ENCODE measurements around the gene STXBP5. TPM values are rescaled to one million over a fixed set of nuclear protein-coding genes. Genes with fewer than 3 reads are reported as not detected.

The STXBP5 gene
- total RNA-seq, 6 experiments from 2014 or later = 29.5 to 36.2 (median 32.1) TPM

DNA sequence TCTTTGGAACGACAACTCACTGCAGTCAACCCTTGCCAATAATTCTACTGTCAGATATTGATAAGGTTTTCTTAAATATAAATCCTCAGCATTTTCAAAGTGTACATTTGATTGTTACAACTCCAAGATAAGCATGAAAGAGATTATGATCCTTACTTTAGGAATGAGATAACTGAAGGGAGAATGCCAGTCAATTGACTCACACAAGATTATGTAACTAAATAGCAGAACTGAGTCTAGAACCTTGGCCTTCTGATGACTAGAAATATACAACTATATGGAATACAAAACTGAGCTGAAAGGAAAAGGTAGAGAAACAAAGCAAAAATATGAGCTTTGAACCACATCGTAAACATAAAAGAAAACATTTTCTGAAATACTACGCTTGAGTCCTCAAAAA is 26.9 kb upstream of the STXBP5 start:
- TF ChIP-seq, protein P1, sequence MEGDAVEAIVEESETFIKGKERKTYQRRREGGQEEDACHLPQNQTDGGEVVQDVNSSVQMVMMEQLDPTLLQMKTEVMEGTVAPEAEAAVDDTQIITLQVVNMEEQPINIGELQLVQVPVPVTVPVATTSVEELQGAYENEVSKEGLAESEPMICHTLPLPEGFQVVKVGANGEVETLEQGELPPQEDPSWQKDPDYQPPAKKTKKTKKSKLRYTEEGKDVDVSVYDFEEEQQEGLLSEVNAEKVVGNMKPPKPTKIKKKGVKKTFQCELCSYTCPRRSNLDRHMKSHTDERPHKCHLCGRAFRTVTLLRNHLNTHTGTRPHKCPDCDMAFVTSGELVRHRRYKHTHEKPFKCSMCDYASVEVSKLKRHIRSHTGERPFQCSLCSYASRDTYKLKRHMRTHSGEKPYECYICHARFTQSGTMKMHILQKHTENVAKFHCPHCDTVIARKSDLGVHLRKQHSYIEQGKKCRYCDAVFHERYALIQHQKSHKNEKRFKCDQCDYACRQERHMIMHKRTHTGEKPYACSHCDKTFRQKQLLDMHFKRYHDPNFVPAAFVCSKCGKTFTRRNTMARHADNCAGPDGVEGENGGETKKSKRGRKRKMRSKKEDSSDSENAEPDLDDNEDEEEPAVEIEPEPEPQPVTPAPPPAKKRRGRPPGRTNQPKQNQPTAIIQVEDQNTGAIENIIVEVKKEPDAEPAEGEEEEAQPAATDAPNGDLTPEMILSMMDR (IDR thresholded peaks at IDR 0.05) = no peak
- Mint-ChIP-seq H3K27ac (no peak overlapping the region), H3K4me3 (no peak overlapping the region), H3K4me1 (ENCODE audit: low read depth) (peaks cover 50% of the 10 kb centered on the region), H3K36me3 (ENCODE audit: low read depth) (no peaks in the 10 kb centered on the region), H3K9me3 (no peaks in the 10 kb centered on the region), H3K27me3 (ENCODE audit: insufficient read depth) (no peaks in the 10 kb centered on the region; the same call in 1 of the 2 replicates)
- peak; percentile 16 for DNase-seq

DNA sequence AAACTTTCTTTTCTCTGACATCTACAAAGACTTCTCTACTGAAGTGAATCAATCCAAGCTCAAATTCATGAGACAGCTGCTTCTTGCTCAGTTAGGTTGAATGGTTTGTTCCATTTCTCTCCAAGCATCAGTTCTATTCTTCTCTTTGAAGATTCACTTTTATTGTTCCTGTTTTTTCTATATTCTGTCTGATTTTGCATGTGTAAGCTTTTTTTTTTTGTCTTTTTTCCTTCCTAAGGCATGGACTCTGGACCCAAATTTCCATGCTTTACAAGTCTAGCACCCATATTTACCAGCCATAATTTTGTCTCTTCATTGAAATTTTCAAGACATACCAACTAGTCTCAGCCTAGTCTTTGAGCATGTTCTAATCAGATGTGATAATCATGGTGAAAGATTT is 25.9 kb upstream of the STXBP5 start:
- no peak overlapping the region for H3K27ac Mint-ChIP-seq
- H3K9me3 Mint-ChIP-seq = no peaks in the 10 kb centered on the region
- DNase-seq = no peak
- H3K4me3 Mint-ChIP-seq = no peak overlapping the region
- TF ChIP-seq, protein P1 (IDR thresholded peaks at IDR 0.05) = no peak
- H3K4me1 Mint-ChIP-seq (ENCODE audit: low read depth) = peaks cover 39% of the 10 kb centered on the region
- no peaks in the 10 kb centered on the region for H3K36me3 Mint-ChIP-seq (ENCODE audit: low read depth)
- H3K27me3 Mint-ChIP-seq (ENCODE audit: insufficient read depth) = no peaks in the 10 kb centered on the region; the same call in 1 of the 2 replicates

DNA sequence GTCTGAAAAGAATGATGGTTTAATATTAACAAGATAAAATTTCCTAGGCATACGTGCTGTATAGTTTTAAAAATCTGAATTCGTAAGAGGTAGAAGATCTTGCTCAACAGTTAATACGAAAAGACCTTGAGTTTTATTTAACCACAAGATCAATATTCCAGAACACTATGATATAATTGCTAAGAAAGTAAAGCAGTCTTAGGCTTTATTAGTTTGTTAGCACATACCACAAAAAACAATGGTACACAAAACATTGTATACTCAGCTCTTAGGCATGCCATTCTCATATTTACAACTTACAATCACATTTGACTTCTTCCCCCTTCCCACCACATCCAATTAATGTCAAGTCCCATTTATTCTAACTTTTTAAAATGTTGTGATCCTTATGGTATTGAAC is 24.4 kb upstream of the STXBP5 start:
- Mint-ChIP-seq H3K27ac (no peak overlapping the region), H3K4me3 (no peak overlapping the region), H3K9me3 (no peaks in the 10 kb centered on the region), H3K4me1 (ENCODE audit: low read depth) (peaks cover 28% of the 10 kb centered on the region), H3K27me3 (ENCODE audit: insufficient read depth) (no peaks in the 10 kb centered on the region; the same call in 1 of the 2 replicates), H3K36me3 (ENCODE audit: low read depth) (no peaks in the 10 kb centered on the region)
- TF ChIP-seq, protein P1 (IDR thresholded peaks at IDR 0.05) = no peak
- DNase-seq = no peak

DNA sequence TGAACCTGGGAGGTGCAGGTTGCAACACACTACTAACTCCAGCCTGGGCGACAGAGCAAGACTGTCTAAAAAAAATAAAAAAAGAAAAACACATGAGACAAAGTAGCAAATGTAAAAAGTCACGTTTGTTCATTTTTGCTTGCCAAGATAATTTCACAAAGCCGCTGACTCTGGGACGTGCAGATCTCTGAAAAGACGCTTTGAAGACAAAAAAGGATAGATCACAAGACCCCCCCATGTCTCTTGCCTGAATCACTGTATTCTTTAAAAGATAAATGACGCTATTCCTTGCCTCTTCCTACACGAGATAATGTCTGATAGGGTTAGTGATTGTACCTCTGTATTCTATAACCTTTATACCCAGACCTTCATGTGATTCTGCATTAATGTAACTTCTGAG is 23.3 kb upstream of the STXBP5 start:
- no peak overlapping the region for H3K27ac Mint-ChIP-seq
- peaks cover 33% of the 10 kb centered on the region for H3K4me1 Mint-ChIP-seq (ENCODE audit: low read depth)
- no peaks in the 10 kb centered on the region for H3K9me3 Mint-ChIP-seq
- no peaks in the 10 kb centered on the region; the same call in 1 of the 2 replicates for H3K27me3 Mint-ChIP-seq (ENCODE audit: insufficient read depth)
- no peak for DNase-seq
- TF ChIP-seq, protein P1 (IDR thresholded peaks at IDR 0.05) = no peak
- H3K4me3 Mint-ChIP-seq = no peak overlapping the region
- H3K36me3 Mint-ChIP-seq (ENCODE audit: low read depth) = no peaks in the 10 kb centered on the region

DNA sequence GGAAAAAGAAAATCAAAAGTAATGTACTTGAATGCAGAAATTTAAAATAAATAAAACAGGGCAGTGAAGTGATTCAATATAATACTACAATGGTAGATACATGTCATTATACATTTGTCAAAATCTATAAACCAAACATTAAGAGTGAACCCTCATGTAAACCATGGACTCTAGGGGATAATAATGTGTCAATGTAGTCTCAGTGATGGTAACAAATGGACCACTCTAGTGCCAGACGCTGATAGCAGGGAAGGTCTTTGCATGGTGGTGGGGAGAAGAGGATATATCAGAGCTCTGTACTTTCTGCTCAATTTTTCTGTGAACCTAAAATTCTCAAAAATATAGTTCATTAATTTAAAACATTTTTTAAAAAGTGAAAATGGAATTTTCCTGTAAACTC is 19.8 kb upstream of the STXBP5 start:
- Mint-ChIP-seq H3K27ac (no peak overlapping the region), H3K4me3 (no peak overlapping the region), H3K36me3 (ENCODE audit: low read depth) (no peaks in the 10 kb centered on the region), H3K9me3 (no peaks in the 10 kb centered on the region), H3K27me3 (ENCODE audit: insufficient read depth) (no peaks in the 10 kb centered on the region), H3K4me1 (ENCODE audit: low read depth) (peaks cover 15% of the 10 kb centered on the region)
- TF ChIP-seq, protein P1 (IDR thresholded peaks at IDR 0.05) = no peak
- no peak for DNase-seq

DNA sequence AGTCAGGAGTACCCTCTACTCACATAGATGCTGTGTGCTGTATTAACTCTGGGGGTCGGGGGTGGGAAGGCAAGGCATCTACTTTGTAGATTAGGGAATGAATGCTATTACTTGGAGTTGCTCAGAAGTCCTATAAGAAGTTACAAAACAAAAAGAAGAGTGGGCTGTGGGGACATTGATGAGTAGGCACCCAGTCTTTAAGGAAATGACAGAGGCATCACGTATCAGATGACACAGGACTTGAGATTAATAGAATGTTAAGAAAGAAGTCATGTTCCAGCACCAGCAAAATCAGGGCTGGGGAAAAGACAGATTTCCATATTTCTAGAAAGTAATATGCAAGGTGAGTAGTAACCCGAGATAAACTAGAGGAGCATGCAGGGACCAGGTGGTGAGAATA is 19.0 kb upstream of the STXBP5 start:
- no peak for DNase-seq
- peaks cover 6% of the 10 kb centered on the region for H3K4me1 Mint-ChIP-seq (ENCODE audit: low read depth)
- no peak overlapping the region for H3K27ac Mint-ChIP-seq
- no peaks in the 10 kb centered on the region for H3K36me3 Mint-ChIP-seq (ENCODE audit: low read depth)
- TF ChIP-seq, protein P1 (IDR thresholded peaks at IDR 0.05) = no peak
- H3K9me3 Mint-ChIP-seq = no peaks in the 10 kb centered on the region
- no peaks in the 10 kb centered on the region for H3K27me3 Mint-ChIP-seq (ENCODE audit: insufficient read depth)
- no peak overlapping the region for H3K4me3 Mint-ChIP-seq

All from HFFc6 (cell line).